Sigmoid colon (tissue), 7 donors: ENCODE measurements around the gene CAPN8. TPM values are rescaled to one million over a fixed set of nuclear protein-coding genes. Genes with fewer than 3 reads are reported as not detected.

ENCODE experiments used
- DNase-seq: peaks from one replicate; pipeline ENCODE4 v3.0.0-alpha.2; 2019
- H3K27ac ChIP-seq, 4 donors: fragments of 200-600 bp; sonication (generic); one replicate each; pipeline ENCODE4 v1.5.1; 2016 to 2019; ENCODE audit warnings: mild to moderate bottlenecking in 1 of 4
- H3K27me3 ChIP-seq, 3 donors: fragments of 200-600 bp; sonication (generic); one replicate each; pipeline ENCODE4 v1.5.1; 2019; ENCODE audit warnings: mild to moderate bottlenecking in 1 of 3
- H3K36me3 ChIP-seq, 4 donors: fragments of 200-600 bp; sonication (generic); one replicate each; pipeline ENCODE4 v1.5.1; 2016 to 2019
- H3K4me1 ChIP-seq, 4 donors: fragments of 200-600 bp; sonication (generic); one replicate each; pipeline ENCODE4 v1.5.1; 2017 to 2019
- H3K4me3 ChIP-seq, 4 donors: fragments of 200-600 bp; sonication (generic); one replicate each; pipeline ENCODE4 v1.5.1; 2017 to 2019; ENCODE audit warnings: mild to moderate bottlenecking in 2 of 4, moderate library complexity in 1 of 4
- H3K9me3 ChIP-seq, 4 donors: fragments of 200-600 bp in 3 of 4; sonication (generic) in 3 of 4; one replicate each; pipeline versions ENCODE4 v1.5.1 to v1.6.1; 2013 to 2019
- EP300 ChIP-seq, 4 donors: sonication (generic); formaldehyde crosslinking; IDR thresholded peaks; one replicate each; pipeline ENCODE4 v1.6.1; 2017; ENCODE audit warnings: antibody characterized with exemption in 4 of 4
- POLR2A ChIP-seq, 2 donors: fragments of 450-650 bp; IDR thresholded peaks; one replicate each; pipeline ENCODE4 v1.6.1; 2016; ENCODE audit warnings: antibody characterized with exemption in 2 of 2, mild to moderate bottlenecking in 2 of 2, moderate library complexity in 2 of 2
- POLR2AphosphoS5 ChIP-seq, 4 donors: sonication (generic); formaldehyde crosslinking; IDR thresholded peaks; one replicate each; pipeline ENCODE4 v1.6.1; 2017; ENCODE audit warnings: antibody characterized with exemption in 4 of 4
- WGBS, 2 donors: extraction: QIAGEN DNeasy Blood & Tissue Kit; methylation state at CpG; one replicate each; pipeline ENCODE4 v1.1.7; 2013; 5-methylcytosine and 5-hydroxymethylcytosine counted together
- intact Hi-C: fragments of 100-400 bp; cut with DNase I; formaldehyde crosslinking; loops from one replicate; pipeline ENCODE4 v1.15.1; 2023
- polyA plus RNA-seq, 3 donors: library from polyadenylated mRNA; stranded (reverse); fragments of 200-250 nt; gene quantifications; one replicate each; pipeline ENCODE4 v1.2.3, GENCODE V29; 2013
- total RNA-seq, 4 donors: library from RNA; depleted of rRNA; stranded (reverse); fragments of >200 nt; gene quantifications; one replicate each; pipeline ENCODE4 v1.1.0, GENCODE V29; 2016
- TF ChIP-seq, protein P1 (sequence below), 4 experiments: fragments of 450-650 bp in 3 of 4; fragments of 200-600 bp in 1 of 4; IDR thresholded peaks; one replicate each; pipeline ENCODE4 v1.5.1; 2016 to 2019; ENCODE audit warnings: antibody characterized with exemption in 4 of 4, mild to moderate bottlenecking in 3 of 4, moderate library complexity in 2 of 4
- donor health status: healthy with polysubstance abuse.
- donor health status: Bipolar disorder and iron deficiency.
- donor health status: healthy.

CAPN8 gene
- total and polyA plus RNA-seq, 7 donors = 1.1 to 67.6 (median 42.7) TPM; not detected in 3

DNA sequence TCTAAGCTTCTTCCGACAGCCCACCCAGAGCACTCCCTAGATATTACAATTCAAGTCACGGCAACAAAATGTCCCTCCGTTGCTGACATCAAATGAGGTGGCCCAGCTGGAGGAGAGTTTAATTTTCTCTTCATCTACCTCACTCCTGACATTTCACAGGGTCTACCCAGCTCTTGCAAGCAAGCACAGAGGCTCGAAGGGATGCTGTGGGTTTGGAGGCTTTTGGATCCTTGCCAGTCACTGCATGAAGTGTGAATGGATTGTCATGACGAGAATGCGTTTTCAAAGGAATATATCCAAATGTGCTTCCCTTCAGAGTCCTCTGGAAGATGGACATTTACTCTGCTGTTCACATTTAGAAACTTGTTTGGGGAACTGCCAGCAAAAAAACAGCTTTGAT is 33.5 kb downstream of the CAPN8 start:
- TF ChIP-seq, protein P1, sequence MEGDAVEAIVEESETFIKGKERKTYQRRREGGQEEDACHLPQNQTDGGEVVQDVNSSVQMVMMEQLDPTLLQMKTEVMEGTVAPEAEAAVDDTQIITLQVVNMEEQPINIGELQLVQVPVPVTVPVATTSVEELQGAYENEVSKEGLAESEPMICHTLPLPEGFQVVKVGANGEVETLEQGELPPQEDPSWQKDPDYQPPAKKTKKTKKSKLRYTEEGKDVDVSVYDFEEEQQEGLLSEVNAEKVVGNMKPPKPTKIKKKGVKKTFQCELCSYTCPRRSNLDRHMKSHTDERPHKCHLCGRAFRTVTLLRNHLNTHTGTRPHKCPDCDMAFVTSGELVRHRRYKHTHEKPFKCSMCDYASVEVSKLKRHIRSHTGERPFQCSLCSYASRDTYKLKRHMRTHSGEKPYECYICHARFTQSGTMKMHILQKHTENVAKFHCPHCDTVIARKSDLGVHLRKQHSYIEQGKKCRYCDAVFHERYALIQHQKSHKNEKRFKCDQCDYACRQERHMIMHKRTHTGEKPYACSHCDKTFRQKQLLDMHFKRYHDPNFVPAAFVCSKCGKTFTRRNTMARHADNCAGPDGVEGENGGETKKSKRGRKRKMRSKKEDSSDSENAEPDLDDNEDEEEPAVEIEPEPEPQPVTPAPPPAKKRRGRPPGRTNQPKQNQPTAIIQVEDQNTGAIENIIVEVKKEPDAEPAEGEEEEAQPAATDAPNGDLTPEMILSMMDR (IDR thresholded peaks at IDR 0.05) = no peak
- TF ChIP-seq POLR2A (IDR thresholded peaks at IDR 0.05) (no peak), EP300 (IDR thresholded peaks at IDR 0.05) (no peak), POLR2AphosphoS5 (IDR thresholded peaks at IDR 0.05) (no peak)
- Histone ChIP-seq H3K4me1 (no peaks in the 10 kb centered on the region), H3K27ac (no peak overlapping the region), H3K4me3 (no peak overlapping the region), H3K27me3 (no peaks in the 10 kb centered on the region), H3K9me3 (peaks cover 0 to 5% (median 0%) of the 10 kb centered on the region in 4 donors), H3K36me3 (no peaks in the 10 kb centered on the region)
- intact Hi-C loops = no loop called here
- DNase-seq = no peak
- 63 to 83% methylated on average over 6 of the region's 6 CpGs for WGBS, 2 donors

DNA sequence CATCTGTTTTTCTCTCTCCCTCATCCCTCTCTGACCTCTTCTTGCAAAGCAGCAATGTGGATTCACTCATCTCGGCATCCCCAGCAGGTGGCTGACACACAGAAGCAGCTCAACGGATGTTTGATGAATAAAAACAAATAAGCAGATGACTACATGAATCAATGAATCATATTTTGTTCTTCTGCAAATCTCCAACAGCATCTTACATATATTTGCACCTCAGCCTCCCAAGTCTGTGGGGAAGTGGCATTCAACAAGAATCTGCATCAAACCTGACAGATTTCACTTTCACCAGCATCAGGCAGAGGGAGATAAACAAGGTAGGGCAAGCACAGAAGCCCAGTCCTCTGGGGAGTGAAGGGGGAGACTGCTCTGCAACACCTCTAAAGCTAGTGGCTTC is 34.0 kb downstream of the CAPN8 start:
- no peak overlapping the region for H3K27ac ChIP-seq
- no peak overlapping the region for H3K4me3 ChIP-seq
- intact Hi-C loops = no loop called here
- TF ChIP-seq, protein P1 (IDR thresholded peaks at IDR 0.05) = no peak
- TF ChIP-seq POLR2A (IDR thresholded peaks at IDR 0.05) (no peak), EP300 (IDR thresholded peaks at IDR 0.05) (no peak), POLR2AphosphoS5 (IDR thresholded peaks at IDR 0.05) (no peak)
- WGBS, 2 donors = 45 to 56% methylated on average over 2 of the region's 2 CpGs
- peaks cover 0 to 5% (median 0%) of the 10 kb centered on the region in 4 donors for H3K9me3 ChIP-seq
- H3K27me3 ChIP-seq = no peaks in the 10 kb centered on the region
- DNase-seq = no peak
- H3K36me3 ChIP-seq = no peaks in the 10 kb centered on the region
- H3K4me1 ChIP-seq = no peaks in the 10 kb centered on the region

DNA sequence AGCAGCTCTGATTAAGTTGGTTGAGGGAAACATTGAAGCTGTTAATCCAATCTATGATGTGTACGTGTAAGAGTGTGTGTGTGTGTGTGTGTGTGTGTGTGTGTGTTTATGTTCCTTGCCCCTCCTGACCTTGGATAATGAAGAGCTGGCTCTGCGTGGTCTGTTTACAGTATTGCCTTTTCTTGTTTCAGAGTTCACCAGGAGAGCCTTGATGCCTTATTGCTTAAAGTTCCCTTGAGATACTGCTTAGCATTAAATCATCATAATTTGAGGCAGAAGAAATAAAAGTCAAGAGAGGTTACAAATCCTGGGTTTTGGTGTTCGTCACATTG is 36.4 kb downstream of the CAPN8 start:
- DNase-seq = no peak
- Histone ChIP-seq H3K4me3 (no peak overlapping the region), H3K36me3 (no peaks in the 10 kb centered on the region), H3K9me3 (peaks cover 0 to 1% (median 0%) of the 10 kb centered on the region in 4 donors), H3K27me3 (no peaks in the 10 kb centered on the region), H3K4me1 (no peaks in the 10 kb centered on the region), H3K27ac (no peak overlapping the region)
- intact Hi-C loops = no loop called here
- WGBS, 2 donors = 45 to 66% methylated on average over 3 of the region's 3 CpGs
- TF ChIP-seq POLR2AphosphoS5 (IDR thresholded peaks at IDR 0.05) = no peak
- no peak for TF ChIP-seq EP300 (IDR thresholded peaks at IDR 0.05)

DNA sequence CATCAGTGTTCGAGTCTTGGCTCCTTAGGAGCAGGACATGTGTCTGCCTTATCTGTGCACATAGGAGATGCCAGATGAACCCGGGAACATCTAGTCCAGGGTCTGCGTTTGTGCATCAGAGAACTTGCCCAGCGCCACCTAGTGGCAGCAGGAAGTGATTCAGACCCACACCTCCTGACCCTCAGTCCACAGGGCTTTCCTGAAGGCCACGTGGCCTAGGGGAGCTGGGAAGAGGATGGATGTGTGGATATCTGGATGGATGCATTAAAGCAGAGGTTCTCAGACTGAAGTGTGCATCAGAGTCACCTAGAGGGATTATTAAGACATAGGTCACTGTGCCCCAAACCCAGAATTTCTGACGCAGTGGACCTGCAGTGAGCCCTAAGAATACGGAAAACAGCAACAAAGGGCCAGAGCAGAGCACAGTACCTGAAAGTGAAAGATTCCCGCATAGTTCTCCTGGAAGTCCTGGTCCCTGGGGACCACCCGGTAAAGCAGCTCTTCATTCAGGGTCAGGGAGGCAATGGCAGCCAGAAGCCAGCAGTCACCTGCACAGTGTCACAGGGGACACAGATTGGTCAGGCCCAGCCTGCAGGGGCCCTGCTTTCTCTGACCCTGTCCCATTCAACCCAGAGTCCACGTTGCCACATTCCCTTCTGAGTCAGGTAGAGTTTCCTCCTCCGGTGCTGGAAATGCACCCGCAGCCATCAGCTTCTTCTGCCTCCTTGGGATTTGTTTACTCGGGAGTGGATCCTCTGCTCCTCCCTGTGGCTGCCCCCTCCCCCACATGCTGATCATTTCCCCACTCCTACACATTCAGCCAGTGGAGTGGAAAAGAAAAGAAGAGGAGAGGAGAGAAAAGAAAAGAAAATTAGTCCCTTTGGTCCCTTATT is 37.0 kb downstream of the CAPN8 start:
- no peak for DNase-seq
- no peaks in the 10 kb centered on the region for H3K36me3 ChIP-seq
- intact Hi-C loops = no loop called here
- H3K4me3 ChIP-seq = no peak overlapping the region
- 65 to 70% methylated on average over 13 of the region's 13 CpGs for WGBS, 2 donors
- H3K27ac ChIP-seq = no peak overlapping the region
- H3K4me1 ChIP-seq = no peaks in the 10 kb centered on the region
- TF ChIP-seq POLR2A (IDR thresholded peaks at IDR 0.05) (no peak), POLR2AphosphoS5 (IDR thresholded peaks at IDR 0.05) (no peak)
- TF ChIP-seq, protein P1 (IDR thresholded peaks at IDR 0.05) = peak in 3 of 4 experiments; percentile 12 to 36 (median 28)
- H3K9me3 ChIP-seq = no peaks in the 10 kb centered on the region
- H3K27me3 ChIP-seq = no peaks in the 10 kb centered on the region

DNA sequence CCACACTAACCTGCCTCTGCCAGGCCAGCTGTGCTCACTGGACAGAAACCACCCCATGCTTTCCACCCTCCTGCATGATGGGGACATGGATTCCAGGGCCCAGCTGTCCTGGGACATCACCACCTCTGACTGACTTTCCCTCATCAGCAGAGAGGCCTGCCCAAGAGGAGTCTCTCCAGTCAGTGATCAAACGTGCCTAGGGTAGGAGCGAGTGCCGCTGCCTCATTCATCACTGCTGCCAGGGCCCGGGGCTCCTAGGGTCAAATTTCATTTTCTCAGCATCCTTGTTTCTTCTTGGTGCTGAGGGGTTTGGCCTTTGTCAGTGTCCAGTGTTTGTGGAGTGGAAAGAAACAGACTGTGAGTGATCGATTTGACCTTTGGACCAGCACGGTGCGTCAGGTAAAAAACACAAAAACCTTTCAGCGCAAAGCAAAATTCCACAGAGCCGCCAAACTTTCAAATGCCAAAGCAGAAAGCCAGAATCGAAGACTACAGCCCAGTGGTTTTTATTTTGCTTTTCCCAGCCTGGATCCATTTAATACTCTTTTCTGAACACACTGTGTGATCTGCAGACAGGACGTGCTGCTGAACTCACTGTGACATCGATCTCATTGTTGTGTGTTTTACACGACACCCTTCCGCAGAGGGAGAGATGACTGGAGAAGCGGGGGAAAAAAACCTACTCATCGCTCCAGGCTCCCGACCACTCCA is 43.2 kb downstream of the CAPN8 start:
- DNase-seq = no peak
- no peak overlapping the region for H3K4me3 ChIP-seq
- whole genome bisulfite sequencing, 2 donors = 82 to 83% methylated on average over 17 of the region's 17 CpGs
- H3K4me1 ChIP-seq = no peaks in the 10 kb centered on the region
- no peaks in the 10 kb centered on the region for H3K9me3 ChIP-seq
- no peaks in the 10 kb centered on the region for H3K36me3 ChIP-seq
- TF ChIP-seq EP300 (IDR thresholded peaks at IDR 0.05) = no peak
- no peak for TF ChIP-seq POLR2AphosphoS5 (IDR thresholded peaks at IDR 0.05)
- TF ChIP-seq, protein P1 (IDR thresholded peaks at IDR 0.05) = no peak
- TF ChIP-seq POLR2A (IDR thresholded peaks at IDR 0.05) = no peak
- H3K27me3 ChIP-seq = no peaks in the 10 kb centered on the region
- intact Hi-C loops = no loop called here
- H3K27ac ChIP-seq = no peak overlapping the region
